ENCODE data around the gene UBL4B. TPM values are rescaled to one million over a fixed set of nuclear protein-coding genes. Genes with fewer than 3 reads are reported as not detected.

UBL4B gene
- total and polyA plus RNA-seq, 2 donors (not counting 1 experiment from before 2014, with no cell fraction given) = not detected

- H2AFZ ChIP-seq (ENCODE audit: insufficient read depth, low read depth, low read length, poor library complexity, severe bottlenecking) = no peak overlapping the region
- POLR2A ChIA-PET = no interaction called here
- no peaks in the 10 kb centered on the region for H3K9me3 ChIP-seq (ENCODE audit: control extremely low read depth in 1 of 3, control insufficient read depth in 2 of 3, insufficient read depth in 1 of 3, low read length in 2 of 3)
- TF ChIP-seq, protein P1, sequence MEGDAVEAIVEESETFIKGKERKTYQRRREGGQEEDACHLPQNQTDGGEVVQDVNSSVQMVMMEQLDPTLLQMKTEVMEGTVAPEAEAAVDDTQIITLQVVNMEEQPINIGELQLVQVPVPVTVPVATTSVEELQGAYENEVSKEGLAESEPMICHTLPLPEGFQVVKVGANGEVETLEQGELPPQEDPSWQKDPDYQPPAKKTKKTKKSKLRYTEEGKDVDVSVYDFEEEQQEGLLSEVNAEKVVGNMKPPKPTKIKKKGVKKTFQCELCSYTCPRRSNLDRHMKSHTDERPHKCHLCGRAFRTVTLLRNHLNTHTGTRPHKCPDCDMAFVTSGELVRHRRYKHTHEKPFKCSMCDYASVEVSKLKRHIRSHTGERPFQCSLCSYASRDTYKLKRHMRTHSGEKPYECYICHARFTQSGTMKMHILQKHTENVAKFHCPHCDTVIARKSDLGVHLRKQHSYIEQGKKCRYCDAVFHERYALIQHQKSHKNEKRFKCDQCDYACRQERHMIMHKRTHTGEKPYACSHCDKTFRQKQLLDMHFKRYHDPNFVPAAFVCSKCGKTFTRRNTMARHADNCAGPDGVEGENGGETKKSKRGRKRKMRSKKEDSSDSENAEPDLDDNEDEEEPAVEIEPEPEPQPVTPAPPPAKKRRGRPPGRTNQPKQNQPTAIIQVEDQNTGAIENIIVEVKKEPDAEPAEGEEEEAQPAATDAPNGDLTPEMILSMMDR (IDR thresholded peaks at IDR 0.05) = no peak
- TF ChIP-seq EZH2 (IDR thresholded peaks at IDR 0.05; ENCODE audit: borderline replicate concordance, insufficient read depth, low read depth, low read length, poor library complexity, severe bottlenecking) = no peak
- DNase-seq (no peak), ATAC-seq (ENCODE audit: low read depth) (no peak)
- H3K4me3 ChIP-seq (ENCODE audit: control extremely low read depth in 1 of 5, extremely low read depth in 1 of 5, insufficient read depth in 1 of 5, low read depth in 2 of 5, low read length in 4 of 5) = no peak overlapping the region
- no peaks in the 10 kb centered on the region for H4K20me1 ChIP-seq (ENCODE audit: control insufficient read depth, insufficient read depth, low read length, poor library complexity, severe bottlenecking)
- no peaks in the 10 kb centered on the region for H3K4me1 ChIP-seq (ENCODE audit: control insufficient read depth in 2 of 2, insufficient read depth in 2 of 2, low read length in 2 of 2)
- H3K36me3 ChIP-seq (replicated peaks in 1 of 2; ENCODE audit: control extremely low read depth in 1 of 2, control insufficient read depth in 1 of 2, extremely low read depth in 1 of 2, insufficient read depth in 2 of 2, low read length in 1 of 2) = no peaks in the 10 kb centered on the region
- no peak overlapping the region for H3K9ac ChIP-seq (ENCODE audit: low read length)
- CTCF ChIA-PET = interaction anchor here (0.6 to 2.7 kb wide), 2 partner anchors 9 to 28 kb away, joined by 3 to 10 read pairs; no protein-coding TSS in a partner anchor
- H3K27ac ChIP-seq (ENCODE audit: low read length in 2 of 2) = no peak overlapping the region
- no peaks in the 10 kb centered on the region for H3K4me1 Mint-ChIP-seq
- H3K27me3 ChIP-seq (replicated peaks in 1 of 4; ENCODE audit: control extremely low read depth in 1 of 4, control insufficient read depth in 3 of 4, insufficient read depth in 4 of 4, low read length in 3 of 4) = peaks cover 0 to 4% (median 1%) of the 10 kb centered on the region in 4 experiments
- peaks cover 59% of the 10 kb centered on the region for H3K27me3 Mint-ChIP-seq
- H3K4me3 Mint-ChIP-seq = no peak overlapping the region
- H3K27ac Mint-ChIP-seq = no peak overlapping the region
- no peak overlapping the region for H3K4me2 ChIP-seq (replicated peaks; ENCODE audit: low read depth, low read length, poor library complexity, severe bottlenecking)
- intact Hi-C loops (cut with micrococcal nuclease) = no loop called here
- H3K79me2 ChIP-seq (ENCODE audit: control insufficient read depth, insufficient read depth, low read length) = no peaks in the 10 kb centered on the region
- no peaks in the 10 kb centered on the region for H3K9me3 Mint-ChIP-seq (ENCODE audit: insufficient read depth)
- 85% methylated on average over 8 of the region's 9 CpGs for WGBS (ENCODE audit: insufficient coverage)
Observed at GRCh38 chr1:110112656-110113055, 413 bp downstream of the UBL4B start.

- no peaks in the 10 kb centered on the region for H3K9me3 Mint-ChIP-seq (ENCODE audit: insufficient read depth)
- ChIA-PET POLR2A (no interaction called here), CTCF (interaction anchor here (2.7 kb wide), 1 partner anchor 10 kb away, joined by 10 read pairs; no protein-coding TSS in a partner anchor)
- no peak for ATAC-seq (ENCODE audit: low read depth)
- H3K4me3 Mint-ChIP-seq = no peak overlapping the region
- H3K4me3 ChIP-seq (ENCODE audit: control extremely low read depth in 1 of 5, extremely low read depth in 1 of 5, insufficient read depth in 1 of 5, low read depth in 2 of 5, low read length in 4 of 5) = no peak overlapping the region
- no peaks in the 10 kb centered on the region for H4K20me1 ChIP-seq (ENCODE audit: control insufficient read depth, insufficient read depth, low read length, poor library complexity, severe bottlenecking)
- no peaks in the 10 kb centered on the region for H3K9me3 ChIP-seq (ENCODE audit: control extremely low read depth in 1 of 3, control insufficient read depth in 2 of 3, insufficient read depth in 1 of 3, low read length in 2 of 3)
- no peak for DNase-seq
- H3K9ac ChIP-seq (ENCODE audit: low read length) = no peak overlapping the region
- intact Hi-C loops (cut with micrococcal nuclease) = no loop called here
- no peaks in the 10 kb centered on the region for H3K4me1 Mint-ChIP-seq
- WGBS (ENCODE audit: insufficient coverage) = 64% methylated on average over 5 of the region's 5 CpGs
- H3K36me3 ChIP-seq (replicated peaks in 1 of 2; ENCODE audit: control extremely low read depth in 1 of 2, control insufficient read depth in 1 of 2, extremely low read depth in 1 of 2, insufficient read depth in 2 of 2, low read length in 1 of 2) = no peaks in the 10 kb centered on the region
- H2AFZ ChIP-seq (ENCODE audit: insufficient read depth, low read depth, low read length, poor library complexity, severe bottlenecking) = no peak overlapping the region
- H3K27me3 Mint-ChIP-seq = peaks cover 56% of the 10 kb centered on the region
- H3K27ac ChIP-seq (ENCODE audit: low read length in 2 of 2) = no peak overlapping the region
- peaks cover 0 to 4% (median 1%) of the 10 kb centered on the region in 4 experiments for H3K27me3 ChIP-seq (replicated peaks in 1 of 4; ENCODE audit: control extremely low read depth in 1 of 4, control insufficient read depth in 3 of 4, insufficient read depth in 4 of 4, low read length in 3 of 4)
- no peaks in the 10 kb centered on the region for H3K79me2 ChIP-seq (ENCODE audit: control insufficient read depth, insufficient read depth, low read length)
- H3K4me2 ChIP-seq (replicated peaks; ENCODE audit: low read depth, low read length, poor library complexity, severe bottlenecking) = no peak overlapping the region
- no peaks in the 10 kb centered on the region for H3K4me1 ChIP-seq (ENCODE audit: control insufficient read depth in 2 of 2, insufficient read depth in 2 of 2, low read length in 2 of 2)
- TF ChIP-seq, protein P1 (IDR thresholded peaks at IDR 0.05) = no peak
- no peak for TF ChIP-seq EZH2 (IDR thresholded peaks at IDR 0.05; ENCODE audit: borderline replicate concordance, insufficient read depth, low read depth, low read length, poor library complexity, severe bottlenecking)
- H3K27ac Mint-ChIP-seq = no peak overlapping the region
Observed at GRCh38 chr1:110113551-110113950, 1.3 kb downstream of the UBL4B start.
